ENCODE results near the gene KRTAP12-4. TPM values are rescaled to one million over a fixed set of nuclear protein-coding genes. Genes with fewer than 3 reads are reported as not detected.

Gene KRTAP12-4
- total RNA-seq, 4 donors from 2014 or later: not detected

GRCh38 chr21:44681861-44682579 lies 27.6 kb upstream of the KRTAP12-4 start, which contains the start of gene KRTAP12-1:
Gene KRTAP12-1 (minus strand): TSS chr21:44682163. CDS start chr21:44682123, 40 bp downstream.
- DNase-seq (ENCODE audit: low spot score in 2 of 2): no peak
- no peaks in the 10 kb centered on the region for H3K4me1 ChIP-seq
- H3K27me3 ChIP-seq: peaks cover 14% of the 10 kb centered on the region
- WGBS: 78% methylated on average over 11 of the region's 23 CpGs
- TF ChIP-seq POLR2A (IDR thresholded peaks at IDR 0.05) (no peak), EP300 (IDR thresholded peaks at IDR 0.05) (no peak), POLR2AphosphoS5 (IDR thresholded peaks at IDR 0.05) (no peak), CTCF (IDR thresholded peaks at IDR 0.05) (no peak)
- no peaks in the 10 kb centered on the region for H3K9me3 ChIP-seq
- no peaks in the 10 kb centered on the region for H3K36me3 ChIP-seq
- no peak within 1 kb of the TSS for H3K27ac ChIP-seq
- H3K4me3 ChIP-seq: no peak within 1 kb of the TSS

GRCh38 chr21:44681152-44681551 lies 26.7 kb upstream of the KRTAP12-4 start:
- Histone ChIP-seq H3K4me1 (no peaks in the 10 kb centered on the region), H3K4me3 (no peak overlapping the region), H3K27me3 (peaks cover 5% of the 10 kb centered on the region), H3K27ac (no peak overlapping the region), H3K9me3 (no peaks in the 10 kb centered on the region), H3K36me3 (no peaks in the 10 kb centered on the region)
- TF ChIP-seq POLR2A (IDR thresholded peaks at IDR 0.05): no peak
- no peak for TF ChIP-seq CTCF (IDR thresholded peaks at IDR 0.05)
- TF ChIP-seq EP300 (IDR thresholded peaks at IDR 0.05): no peak
- TF ChIP-seq POLR2AphosphoS5 (IDR thresholded peaks at IDR 0.05): no peak
- no peak for DNase-seq (ENCODE audit: low spot score in 2 of 2)
- 82% methylated on average over 11 of the region's 11 CpGs for WGBS

- H3K9me3 ChIP-seq: no peaks in the 10 kb centered on the region
- H3K4me3 ChIP-seq: no peak overlapping the region
- WGBS: 96% methylated on average over 13 of the region's 13 CpGs
- H3K4me1 ChIP-seq: no peaks in the 10 kb centered on the region
- H3K36me3 ChIP-seq: no peaks in the 10 kb centered on the region
- peaks cover 3% of the 10 kb centered on the region for H3K27me3 ChIP-seq
- DNase-seq (ENCODE audit: low spot score in 2 of 2): no peak
- TF ChIP-seq CTCF (IDR thresholded peaks at IDR 0.05) (no peak), POLR2AphosphoS5 (IDR thresholded peaks at IDR 0.05) (no peak), EP300 (IDR thresholded peaks at IDR 0.05) (no peak), POLR2A (IDR thresholded peaks at IDR 0.05) (no peak)
- no peak overlapping the region for H3K27ac ChIP-seq
Measured at GRCh38 chr21:44677881-44678280, 23.4 kb upstream of the KRTAP12-4 start.

GRCh38 chr21:44671911-44672310 lies 17.5 kb upstream of the KRTAP12-4 start:
- no peak for DNase-seq (ENCODE audit: low spot score in 2 of 2)
- Histone ChIP-seq H3K36me3 (no peaks in the 10 kb centered on the region), H3K27me3 (no peaks in the 10 kb centered on the region), H3K4me1 (no peaks in the 10 kb centered on the region), H3K27ac (no peak overlapping the region), H3K9me3 (peaks cover 7% of the 10 kb centered on the region), H3K4me3 (no peak overlapping the region)
- TF ChIP-seq EP300 (IDR thresholded peaks at IDR 0.05): no peak
- TF ChIP-seq POLR2AphosphoS5 (IDR thresholded peaks at IDR 0.05): no peak
- TF ChIP-seq CTCF (IDR thresholded peaks at IDR 0.05): no peak
- no peak for TF ChIP-seq POLR2A (IDR thresholded peaks at IDR 0.05)
- 90% methylated on average over 1 of the region's 1 CpG for WGBS

- TF ChIP-seq CTCF (IDR thresholded peaks at IDR 0.05): no peak
- TF ChIP-seq EP300 (IDR thresholded peaks at IDR 0.05): no peak
- TF ChIP-seq POLR2A (IDR thresholded peaks at IDR 0.05): no peak
- TF ChIP-seq POLR2AphosphoS5 (IDR thresholded peaks at IDR 0.05): no peak
- Histone ChIP-seq H3K4me1 (no peaks in the 10 kb centered on the region), H3K9me3 (peaks cover 7% of the 10 kb centered on the region), H3K4me3 (no peak overlapping the region), H3K27ac (no peak overlapping the region), H3K36me3 (no peaks in the 10 kb centered on the region), H3K27me3 (no peaks in the 10 kb centered on the region)
- 95% methylated on average over 2 of the region's 3 CpGs for WGBS
- no peak for DNase-seq (ENCODE audit: low spot score in 2 of 2)
Measured at GRCh38 chr21:44670642-44671432, 16.4 kb upstream of the KRTAP12-4 start.

All from suprapubic skin (tissue), 4 donors.